HCT116 (cell line): ENCODE results near the gene SENP3. TPM values are rescaled to one million over a fixed set of nuclear protein-coding genes. Genes with fewer than 3 reads are reported as not detected.

Source experiments
- ATAC-seq: fragments of 200-7000 bp; cut with Tn5 transposase; 2 replicates; pipeline ENCODE4 v1.9.1; 2020; ENCODE audit warnings: mild to moderate bottlenecking, moderate library complexity
- BruUV-seq: library from RNA; stranded (reverse); fragments of 400-500 nt; replicated peaks from 2 replicates; lab custom pipeline; 2021; lab: Mats Ljungman, UMichigan
- CTCF ChIA-PET: fragments of 300-600 bp; sonication (Branson Sonifier 250); formaldehyde crosslinking; loops from one replicate; lab custom pipeline; 2021; ENCODE audit warnings: antibody characterized with exemption; lab: Charles Lee
- POLR2A ChIA-PET: fragments of 300-600, 350-600 bp; sonication (Branson Sonifier 250); formaldehyde crosslinking; loops from one replicate; lab custom pipeline; 2021; ENCODE audit warnings: antibody characterized with exemption; lab: Charles Lee
- RAD21 ChIA-PET, 2 experiments: fragments of 300-600 bp; sonication (Branson Sonifier 250); formaldehyde crosslinking; loops; one replicate each; lab custom pipeline; 2023; ENCODE audit warnings: low total read pairs in 2 of 2; ENCODE audit not compliant: uncharacterized antibody in 2 of 2, unreplicated experiment in 2 of 2, low non-redundant PET in 1 of 2; lab: Charles Lee
- DNase-seq: peaks from one replicate; pipeline ENCODE4 v3.0.0-alpha.2; 2010; ENCODE audit warnings: low read depth, low spot score
- H2AFZ ChIP-seq: fragments of 200-600 bp; shearing (Covaris generic), sonication (generic); 2 replicates; pipeline ENCODE4 v1.6.1; 2017; ENCODE audit warnings: low read depth, mixed run types, mixed read lengths, antibody characterized with exemption, low read length; ENCODE audit not compliant: poor library complexity, severe bottlenecking
- H3K27ac ChIP-seq: 2 replicates; pipeline ENCODE4 v1.5.1; 2012; ENCODE audit warnings: low read depth, low read length
- H3K27me3 ChIP-seq: fragments of 200-600 bp; sonication (generic); 2 replicates; pipeline ENCODE4 v1.6.1; 2016; ENCODE audit warnings: mixed run types, low read length, mixed read lengths; ENCODE audit not compliant: insufficient read depth
- H3K36me3 ChIP-seq, 2 experiments: fragments of 200-500 bp in 1 of 2; fragments of 200-600 bp in 1 of 2; sonication (Bioruptor generic) in 1 of 2; sonication (generic) in 1 of 2; 2 replicates each; pipeline versions ENCODE4 v1.5.1 to v1.6.1; 2014 to 2016; ENCODE audit warnings: low read length in 2 of 2, inconsistent platforms in 1 of 2, mixed read lengths in 1 of 2, mixed run types in 1 of 2; ENCODE audit not compliant: insufficient read depth in 2 of 2, control insufficient read depth in 1 of 2
- H3K4me1 ChIP-seq, 2 experiments: fragments of 200-600 bp in 1 of 2; sonication (generic) in 1 of 2; 2 replicates each; pipeline versions ENCODE4 v1.5.1 to v1.6.1; 2012 to 2017; ENCODE audit warnings: low read length in 2 of 2, inconsistent platforms in 1 of 2, mild to moderate bottlenecking in 1 of 2, mixed read lengths in 1 of 2, mixed run types in 1 of 2, moderate library complexity in 1 of 2; ENCODE audit not compliant: insufficient read depth in 2 of 2, control insufficient read depth in 1 of 2
- H3K4me2 ChIP-seq: fragments of 200-600 bp; sonication (generic); 2 replicates; pipeline ENCODE4 v1.6.1; 2017; ENCODE audit warnings: mixed run types, low read length, mixed read lengths
- H3K4me3 ChIP-seq, 2 experiments: fragments of 200-600 bp in 1 of 2; sonication (generic) in 1 of 2; replicated peaks in 1 of 2; 2 replicates each; pipeline ENCODE4 v1.5.1; 2011 to 2016; ENCODE audit warnings: low read length in 2 of 2, control low read depth in 1 of 2, low read depth in 1 of 2, mild to moderate bottlenecking in 1 of 2, mixed read lengths in 1 of 2, mixed run types in 1 of 2
- H3K79me2 ChIP-seq: fragments of 200-600 bp; sonication (generic); 2 replicates; pipeline ENCODE4 v1.6.1; 2017; ENCODE audit warnings: mild to moderate bottlenecking, mixed run types, low read length, moderate library complexity, mixed read lengths; ENCODE audit not compliant: insufficient read depth
- H3K9ac ChIP-seq: fragments of 200-600 bp; sonication (generic); 2 replicates; pipeline ENCODE4 v1.6.1; 2016; ENCODE audit warnings: low read length, mixed read lengths
- H3K9me2 ChIP-seq: fragments of 200-600 bp; sonication (generic), shearing (Covaris generic); 2 replicates; pipeline ENCODE4 v1.6.1; 2017; ENCODE audit warnings: mixed run types, mild to moderate bottlenecking, moderate library complexity; ENCODE audit not compliant: insufficient read depth
- H3K9me3 ChIP-seq, 2 experiments: fragments of 200-500 bp in 1 of 2; fragments of 200-600 bp in 1 of 2; sonication (Bioruptor generic) in 1 of 2; sonication (generic) in 1 of 2; 2 replicates each; pipeline ENCODE4 v1.6.1; 2014 to 2017; ENCODE audit warnings: low read length in 2 of 2, mixed read lengths in 2 of 2, inconsistent platforms in 1 of 2, low read depth in 1 of 2, mild to moderate bottlenecking in 1 of 2, mixed run types in 1 of 2, moderate library complexity in 1 of 2; ENCODE audit not compliant: control insufficient read depth in 1 of 2, insufficient read depth in 1 of 2
- H4K20me1 ChIP-seq: fragments of 200-600 bp; sonication (generic), shearing (Covaris generic); 2 replicates; pipeline ENCODE4 v1.6.1; 2017; ENCODE audit warnings: mixed run types, mild to moderate bottlenecking, moderate library complexity; ENCODE audit not compliant: insufficient read depth
- CBX3 ChIP-seq: IDR thresholded peaks from 2 replicates; pipeline ENCODE4 v1.6.1; 2012; ENCODE audit warnings: low read depth
- CEBPB ChIP-seq: IDR thresholded peaks from 2 replicates; pipeline ENCODE4 v1.6.1; 2012; ENCODE audit warnings: low read depth
- CTCF ChIP-seq, 3 experiments: fragments of 200-600 bp in 1 of 3; sonication (generic) in 1 of 3; IDR thresholded peaks in 2 of 3; conservative IDR thresholded peaks in 1 of 3; 2 replicates each; pipeline ENCODE4 v1.5.1; 2012 to 2017; ENCODE audit warnings: low read depth in 2 of 3, low read length in 2 of 3, antibody characterized with exemption in 1 of 3, borderline replicate concordance in 1 of 3, control low read depth in 1 of 3, mild to moderate bottlenecking in 1 of 3, mixed read lengths in 1 of 3, mixed run types in 1 of 3, moderate library complexity in 1 of 3; ENCODE audit not compliant: insufficient read depth in 1 of 3
- EGR1 ChIP-seq: IDR thresholded peaks from 2 replicates; pipeline ENCODE4 v1.6.1; 2012; ENCODE audit warnings: low read depth
- ELF1 ChIP-seq: IDR thresholded peaks from 2 replicates; pipeline ENCODE4 v1.6.1; 2012; ENCODE audit warnings: low read depth, borderline replicate concordance
- EZH2 ChIP-seq: fragments of 200-600 bp; sonication (generic); IDR thresholded peaks from 2 replicates; pipeline ENCODE4 v1.6.1; 2017; ENCODE audit warnings: antibody characterized with exemption, mixed run types
- EZH2phosphoT487 ChIP-seq: fragments of 200-600 bp; IDR thresholded peaks from 2 replicates; pipeline ENCODE4 v1.6.1; 2018; ENCODE audit warnings: antibody characterized with exemption, borderline replicate concordance
- FOSL1 ChIP-seq: IDR thresholded peaks from 2 replicates; pipeline ENCODE4 v1.6.1; 2012; ENCODE audit warnings: low read depth
- JUND ChIP-seq: IDR thresholded peaks from 2 replicates; pipeline ENCODE4 v1.6.1; 2012
- MAX ChIP-seq: IDR thresholded peaks from 2 replicates; pipeline ENCODE4 v1.6.1; 2012
- POLR2AphosphoS5 ChIP-seq: IDR thresholded peaks from 2 replicates; pipeline ENCODE4 v1.6.1; 2011; ENCODE audit warnings: mild to moderate bottlenecking, low read depth, low read length, moderate library complexity
- RAD21 ChIP-seq: IDR thresholded peaks from 2 replicates; pipeline ENCODE4 v1.6.1; 2012; ENCODE audit warnings: low read depth, mild to moderate bottlenecking
- REST ChIP-seq: IDR thresholded peaks from 2 replicates; pipeline ENCODE4 v1.6.1; 2012; ENCODE audit warnings: low read depth
- SIN3A ChIP-seq: IDR thresholded peaks from 2 replicates; pipeline ENCODE4 v1.6.1; 2012; ENCODE audit warnings: low read depth
- SP1 ChIP-seq: IDR thresholded peaks from 2 replicates; pipeline ENCODE4 v1.6.1; 2012; ENCODE audit warnings: low read depth
- SRF ChIP-seq: IDR thresholded peaks from 2 replicates; pipeline ENCODE4 v1.6.1; 2012; ENCODE audit warnings: low read depth
- YY1 ChIP-seq: IDR thresholded peaks from 2 replicates; pipeline ENCODE4 v1.6.1; 2011; ENCODE audit warnings: low read length, low read depth, moderate library complexity, mild to moderate bottlenecking; ENCODE audit not compliant: insufficient replicate concordance; ENCODE audit errors: extremely low read depth
- ZFX ChIP-seq: fragments of 450-650 bp; IDR thresholded peaks from 2 replicates; pipeline ENCODE4 v1.6.1; 2017
- ZNF274 ChIP-seq: fragments of 200-500 bp; sonication (Bioruptor generic); IDR thresholded peaks from 2 replicates; pipeline ENCODE4 v1.6.1; 2014; ENCODE audit warnings: mild to moderate bottlenecking, low read depth, low read length, inconsistent platforms
- intact Hi-C: fragments of 100-400 bp; cut with micrococcal nuclease; formaldehyde crosslinking; loops from 2 replicates; pipeline ENCODE4 v1.10.0; 2022
- total RNA-seq: library from RNA; stranded (reverse); gene quantifications from one replicate; pipeline ENCODE4 v1.2.1, GENCODE V29; 2021; ENCODE audit not compliant: unreplicated experiment
- TF ChIP-seq, protein P1 (sequence below): IDR thresholded peaks from 2 replicates; pipeline ENCODE4 v1.6.1; 2011; ENCODE audit warnings: mild to moderate bottlenecking, low read length, moderate library complexity; ENCODE audit not compliant: insufficient replicate concordance; ENCODE audit errors: extremely low read depth

SENP3 gene
- total RNA-seq, 1 experiment from 2014 or later: 73.8 TPM

DNA sequence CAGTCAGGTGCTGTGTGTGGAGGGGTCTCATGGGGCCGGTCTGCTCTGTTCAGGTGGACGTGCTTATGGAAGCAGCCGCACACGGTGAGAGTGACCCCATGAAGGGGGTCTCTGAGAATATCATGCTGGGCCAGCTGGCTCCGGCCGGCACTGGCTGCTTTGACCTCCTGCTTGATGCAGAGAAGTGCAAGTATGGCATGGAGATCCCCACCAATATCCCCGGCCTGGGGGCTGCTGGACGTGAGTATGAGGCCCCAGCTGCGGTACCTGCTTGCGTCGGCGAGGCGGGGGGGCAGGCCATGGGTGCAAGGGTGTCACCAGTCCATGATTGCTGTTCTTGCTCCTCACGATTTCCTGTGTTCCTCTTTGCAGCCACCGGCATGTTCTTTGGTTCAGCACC lies 49.6 kb upstream of the SENP3 start:
- H3K27ac ChIP-seq: no peak overlapping the region
- DNase-seq: no peak
- H3K9me2 ChIP-seq: no peaks in the 10 kb centered on the region
- intact Hi-C loops: loop anchor here (5.0 kb wide), 1 partner anchor 175 kb away; the partner anchor contains the start of genes TP53 and WRAP53
- no peaks in the 10 kb centered on the region for H4K20me1 ChIP-seq
- H2AFZ ChIP-seq: no peak overlapping the region
- peaks cover 44 to 69% of the 10 kb centered on the region in 2 experiments for H3K36me3 ChIP-seq
- ChIA-PET RAD21 (no interaction called here), CTCF (no interaction called here), POLR2A (no interaction called here)
- H3K4me2 ChIP-seq: no peak overlapping the region
- no peaks in the 10 kb centered on the region for H3K4me1 ChIP-seq
- H3K9ac ChIP-seq: no peak overlapping the region
- H3K4me3 ChIP-seq: no peak overlapping the region
- no peaks in the 10 kb centered on the region for H3K9me3 ChIP-seq
- H3K27me3 ChIP-seq: no peaks in the 10 kb centered on the region
- TF ChIP-seq RAD21 (no peak), MAX (no peak), POLR2AphosphoS5 (no peak), REST (no peak), ZFX (no peak), FOSL1 (no peak), ZNF274 (no peak), SP1 (no peak), EZH2phosphoT487 (no peak), JUND (no peak), SIN3A (no peak), EGR1 (no peak), CEBPB (no peak), ELF1 (no peak), SRF (no peak), YY1 (no peak), EZH2 (no peak), CTCF (IDR thresholded peaks at IDR 0.05 in 2 of 3, conservative IDR thresholded peaks at IDR 0.05 in 1 of 3; ENCODE audit: borderline replicate concordance in 1 of 3, insufficient read depth in 1 of 3, low read depth in 2 of 3, low read length in 2 of 3) (no peak), CBX3 (no peak)
- TF ChIP-seq, protein P1, sequence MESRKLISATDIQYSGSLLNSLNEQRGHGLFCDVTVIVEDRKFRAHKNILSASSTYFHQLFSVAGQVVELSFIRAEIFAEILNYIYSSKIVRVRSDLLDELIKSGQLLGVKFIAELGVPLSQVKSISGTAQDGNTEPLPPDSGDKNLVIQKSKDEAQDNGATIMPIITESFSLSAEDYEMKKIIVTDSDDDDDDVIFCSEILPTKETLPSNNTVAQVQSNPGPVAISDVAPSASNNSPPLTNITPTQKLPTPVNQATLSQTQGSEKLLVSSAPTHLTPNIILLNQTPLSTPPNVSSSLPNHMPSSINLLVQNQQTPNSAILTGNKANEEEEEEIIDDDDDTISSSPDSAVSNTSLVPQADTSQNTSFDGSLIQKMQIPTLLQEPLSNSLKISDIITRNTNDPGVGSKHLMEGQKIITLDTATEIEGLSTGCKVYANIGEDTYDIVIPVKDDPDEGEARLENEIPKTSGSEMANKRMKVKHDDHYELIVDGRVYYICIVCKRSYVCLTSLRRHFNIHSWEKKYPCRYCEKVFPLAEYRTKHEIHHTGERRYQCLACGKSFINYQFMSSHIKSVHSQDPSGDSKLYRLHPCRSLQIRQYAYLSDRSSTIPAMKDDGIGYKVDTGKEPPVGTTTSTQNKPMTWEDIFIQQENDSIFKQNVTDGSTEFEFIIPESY: no peak
- peaks cover 7% of the 10 kb centered on the region; the same call in 1 of the 2 replicates for H3K79me2 ChIP-seq
- ATAC-seq: no peak
- no TSS peak for BruUV-seq
